A549 (cell line): ENCODE data around the gene ECE1. TPM values are rescaled to one million over a fixed set of nuclear protein-coding genes. Genes with fewer than 3 reads are reported as not detected.

Source experiments
- ATAC-seq, 2 experiments: fragments of 200-7000 bp in 1 of 2; fragments of >200 bp in 1 of 2; cut with Nextera tagmentation in 1 of 2; cut with Tn5 transposase in 1 of 2; 3 replicates each; pipeline versions ENCODE4 v1.8.0 to v1.9.1; 2018 to 2020; ENCODE audit warnings: mild to moderate bottlenecking in 1 of 2, moderate library complexity in 1 of 2
- CTCF ChIA-PET: fragments of 300-600 bp; sonication (Branson Sonifier 250); formaldehyde crosslinking; extraction: SDS; loops from one replicate; lab custom pipeline; 2021; ENCODE audit warnings: antibody characterized with exemption, inconsistent platforms; lab: Yijun Ruan, JAX
- POLR2A ChIA-PET: fragments of 350-600 bp; formaldehyde crosslinking; extraction: SDS; loops from one replicate; lab custom pipeline; 2021; ENCODE audit warnings: antibody characterized with exemption, inconsistent platforms; lab: Yijun Ruan, JAX
- DNase-seq, 2 experiments: peaks; one replicate each; pipeline versions ENCODE4 v3.0.0 to v3.0.0-alpha.2; 2011 to 2016; ENCODE audit warnings: low read depth in 1 of 2, low spot score in 1 of 2
- FAIRE-seq: peaks from 2 replicates; lab custom pipeline; 2011; peaks lifted over from hg19 to GRCh38; lab: Jason Lieb, UNC
- H3K27ac ChIP-seq, 2 experiments: fragments of >200 bp; sonication (Bioruptor Twin); formaldehyde crosslinking; 3 replicates each; pipeline ENCODE4 v1.5.1; 2016 to 2017
- H3K4me1 ChIP-seq: fragments of >200 bp; sonication (Bioruptor Twin); formaldehyde crosslinking; 3 replicates; pipeline ENCODE4 v1.6.1; 2016
- H3K4me2 ChIP-seq: fragments of >200 bp; sonication (Bioruptor Twin); formaldehyde crosslinking; 3 replicates; pipeline ENCODE4 v1.6.1; 2016
- H3K4me3 ChIP-seq: fragments of >200 bp; sonication (Bioruptor Twin); formaldehyde crosslinking; 3 replicates; pipeline ENCODE4 v1.5.1; 2016
- H3K9me3 ChIP-seq: fragments of >200 bp; sonication (Bioruptor Twin); formaldehyde crosslinking; 3 replicates; pipeline ENCODE4 v1.6.1; 2016
- BCL3 ChIP-seq: fragments of >200 bp; sonication (Bioruptor Twin); formaldehyde crosslinking; IDR thresholded peaks from 3 replicates; pipeline ENCODE4 v1.6.1; 2016
- CBX8 ChIP-seq: fragments of 200-600 bp; sonication (generic); IDR thresholded peaks from 2 replicates; pipeline ENCODE4 v1.6.1; 2016
- CEBPB ChIP-seq, 2 experiments: fragments of >200 bp in 1 of 2; sonication (Bioruptor Twin) in 1 of 2; formaldehyde crosslinking in 1 of 2; IDR thresholded peaks; 2 replicates each; pipeline ENCODE4 v1.6.1; 2012 to 2016
- CHD2 ChIP-seq: fragments of 150-350 bp; IDR thresholded peaks from 2 replicates; pipeline ENCODE4 v1.6.1; 2014; ENCODE audit warnings: low read length; ENCODE audit not compliant: partially characterized antibody
- CHD4 ChIP-seq: fragments of 200-600 bp; sonication (generic); IDR thresholded peaks from 2 replicates; pipeline ENCODE4 v1.6.1; 2016; ENCODE audit warnings: antibody characterized with exemption, mild to moderate bottlenecking, borderline replicate concordance
- CTCF ChIP-seq: fragments of >200 bp; sonication (Bioruptor Twin); formaldehyde crosslinking; IDR thresholded peaks from 3 replicates; pipeline ENCODE4 v1.5.1; 2016
- EHMT2 ChIP-seq: fragments of 200-600 bp; sonication (generic); IDR thresholded peaks from 2 replicates; pipeline ENCODE4 v1.6.1; 2016; ENCODE audit warnings: antibody characterized with exemption, low read depth, mild to moderate bottlenecking, moderate library complexity
- ELK1 ChIP-seq: fragments of 150-350 bp; IDR thresholded peaks from 2 replicates; pipeline ENCODE4 v1.6.1; 2014; ENCODE audit warnings: low read depth, mild to moderate bottlenecking, low read length
- EP300 ChIP-seq, 2 experiments: fragments of >200 bp; sonication (Bioruptor Twin); formaldehyde crosslinking; IDR thresholded peaks; 2 replicates in 1 of 2; 3 replicates in 1 of 2; pipeline ENCODE4 v1.6.1; 2016 to 2017
- ESRRA ChIP-seq: fragments of 150-350 bp; IDR thresholded peaks from 2 replicates; pipeline ENCODE4 v1.6.1; 2014; ENCODE audit warnings: mild to moderate bottlenecking, low read length, borderline replicate concordance
- FOSB ChIP-seq: fragments of 250-450 bp; sonication (Bioruptor Pico); IDR thresholded peaks from 2 replicates; pipeline ENCODE4 v1.5.0; 2020; ENCODE audit warnings: mild to moderate bottlenecking, moderate library complexity
- FOSL2 ChIP-seq, 2 experiments: fragments of 450-650 bp in 1 of 2; fragments of >200 bp in 1 of 2; sonication (Bioruptor Twin) in 1 of 2; formaldehyde crosslinking; IDR thresholded peaks; 2 replicates each; pipeline versions ENCODE4 v1.5.0 to v1.6.1; 2016 to 2020; ENCODE audit warnings: mild to moderate bottlenecking in 1 of 2, moderate library complexity in 1 of 2
- GATA3 ChIP-seq: IDR thresholded peaks from 2 replicates; pipeline ENCODE4 v1.6.1; 2012; ENCODE audit warnings: borderline replicate concordance
- HES2 ChIP-seq: fragments of >200 bp; sonication (Bioruptor Twin); formaldehyde crosslinking; IDR thresholded peaks from 2 replicates; pipeline ENCODE4 v1.6.1; 2016
- HMGXB4 ChIP-seq: fragments of 250-450 bp; sonication (Bioruptor Pico); IDR thresholded peaks from 2 replicates; pipeline ENCODE4 v1.5.0; 2021; ENCODE audit warnings: mild to moderate bottlenecking, moderate library complexity, borderline replicate concordance
- HOXA7 ChIP-seq: fragments of 250-450 bp; sonication (Bioruptor Pico); IDR thresholded peaks from 2 replicates; pipeline ENCODE4 v1.5.0; 2020; ENCODE audit warnings: mild to moderate bottlenecking, moderate library complexity
- HOXB13 ChIP-seq: fragments of 250-450 bp; sonication (Bioruptor Pico); IDR thresholded peaks from 2 replicates; pipeline ENCODE4 v1.5.0; 2020; ENCODE audit warnings: low read depth, mild to moderate bottlenecking, moderate library complexity
- HOXB5 ChIP-seq: fragments of 250-450 bp; sonication (Bioruptor Pico); IDR thresholded peaks from 2 replicates; pipeline ENCODE4 v1.5.0; 2020; ENCODE audit warnings: mild to moderate bottlenecking, moderate library complexity
- JUN ChIP-seq, 2 experiments: fragments of >200 bp; sonication (Bioruptor Twin); formaldehyde crosslinking; IDR thresholded peaks; 2 replicates in 1 of 2; 3 replicates in 1 of 2; pipeline ENCODE4 v1.6.1; 2016 to 2017
- JUNB ChIP-seq: fragments of >200 bp; sonication (Bioruptor Twin); formaldehyde crosslinking; IDR thresholded peaks from 2 replicates; pipeline ENCODE4 v1.6.1; 2016
- KDM1A ChIP-seq: fragments of 200-600 bp; sonication (generic); IDR thresholded peaks from 2 replicates; pipeline ENCODE4 v1.6.1; 2016; ENCODE audit warnings: low read depth, mild to moderate bottlenecking
- KDM5A ChIP-seq: fragments of 200-600 bp; sonication (generic); IDR thresholded peaks from 2 replicates; pipeline ENCODE4 v1.6.1; 2016; ENCODE audit warnings: antibody characterized with exemption, mild to moderate bottlenecking
- MAFK ChIP-seq: fragments of 450-650 bp; IDR thresholded peaks from 2 replicates; pipeline ENCODE4 v1.6.1; 2014; ENCODE audit not compliant: partially characterized antibody
- MAX ChIP-seq: IDR thresholded peaks from 2 replicates; pipeline ENCODE4 v1.6.1; 2012
- NFE2L2 ChIP-seq: fragments of 150-350 bp; conservative IDR thresholded peaks from 2 replicates; pipeline ENCODE4 v1.6.1; 2014; ENCODE audit warnings: low read length
- NR3C1 ChIP-seq: fragments of >200 bp; sonication (Bioruptor Twin); formaldehyde crosslinking; IDR thresholded peaks from 3 replicates; pipeline ENCODE4 v1.6.1; 2017
- PBX3 ChIP-seq: IDR thresholded peaks from 2 replicates; pipeline ENCODE4 v1.6.1; 2012
- POLR2A ChIP-seq: IDR thresholded peaks from 2 replicates; pipeline ENCODE4 v1.6.1; 2012; ENCODE audit warnings: mild to moderate bottlenecking, low read length
- POLR2AphosphoS2 ChIP-seq: conservative IDR thresholded peaks from 2 replicates; pipeline ENCODE4 v1.6.1; 2012; ENCODE audit warnings: low read length, improper control_type of control experiment, inconsistent platforms
- RAD21 ChIP-seq, 2 experiments: fragments of >200 bp in 1 of 2; sonication (Bioruptor Twin) in 1 of 2; formaldehyde crosslinking in 1 of 2; IDR thresholded peaks in 1 of 2; conservative IDR thresholded peaks in 1 of 2; 2 replicates in 1 of 2; 3 replicates in 1 of 2; pipeline ENCODE4 v1.6.1; 2012 to 2018; ENCODE audit warnings: inconsistent platforms in 1 of 2
- RARB ChIP-seq: fragments of 250-450 bp; sonication (Bioruptor Pico); IDR thresholded peaks from 2 replicates; pipeline ENCODE4 v1.8.0; 2021; ENCODE audit warnings: mild to moderate bottlenecking, moderate library complexity
- RCOR1 ChIP-seq: fragments of 150-350 bp; IDR thresholded peaks from 2 replicates; pipeline ENCODE4 v1.6.1; 2014; ENCODE audit warnings: antibody characterized with exemption, low read length, low read depth
- RNF2 ChIP-seq: fragments of 200-600 bp; sonication (generic); IDR thresholded peaks from 2 replicates; pipeline ENCODE4 v1.6.1; 2016; ENCODE audit warnings: low read depth, mild to moderate bottlenecking, antibody characterized with exemption, moderate library complexity, borderline replicate concordance
- SMC3 ChIP-seq: fragments of >200 bp; sonication (Bioruptor Twin); formaldehyde crosslinking; IDR thresholded peaks from 3 replicates; pipeline ENCODE4 v1.6.1; 2018; ENCODE audit warnings: inconsistent platforms
- ZC3H11A ChIP-seq: fragments of 450-650 bp; IDR thresholded peaks from 2 replicates; pipeline ENCODE4 v1.6.1; 2014; ENCODE audit warnings: antibody characterized with exemption, mild to moderate bottlenecking
- ZNF302 ChIP-seq: fragments of 250-450 bp; sonication (Bioruptor Pico); IDR thresholded peaks from 2 replicates; pipeline ENCODE4 v1.9.0; 2021; ENCODE audit warnings: inconsistent platforms, mild to moderate bottlenecking, moderate library complexity
- WGBS: methylation state at CpG from one replicate; pipeline ENCODE4 v1.1.6; 2017; ENCODE audit errors: missing lambda C conversion rate; 5-methylcytosine and 5-hydroxymethylcytosine counted together
- polyA plus RNA-seq, 4 experiments: library from polyadenylated mRNA; depleted of rRNA in 3 of 4; stranded (reverse); fragments of >200 nt; fragmentation: RNase III in 1 of 4; extraction: RNeasy Plus Mini Kit Qiagen cat#74134 plus additional on column Dnase treatment in 1 of 4; gene quantifications; 2 replicates in 3 of 4; 3 replicates in 1 of 4; pipeline ENCODE4 v1.2.3, GENCODE V29; 2011 to 2017

ECE1 gene
- polyA plus RNA-seq, 2 of the 4 experiments (the other 2 are of a cell fraction) = 45.7 to 86.4 TPM

- Histone ChIP-seq H3K4me3 (no peak overlapping the region), H3K27ac (peak overlapping the region; percentile 95), H3K9me3 (no peaks in the 10 kb centered on the region)
- 0% methylated on average over 4 of the region's 4 CpGs for WGBS
- peak; percentile 44 to 71 for ATAC-seq
- POLR2A ChIA-PET = no interaction called here
- TF ChIP-seq CHD2 (no peak), NR3C1 (no peak), HES2 (no peak), ELK1 (no peak), EHMT2 (no peak), NFE2L2 (no peak), CHD4 (no peak), HOXB5 (CRISPR knock-in tag) (no peak), GATA3 (peak; percentile 87), RCOR1 (no peak), SMC3 (no peak), BCL3 (0 out of 3 replicates have a peak, but pooled peaks have one; percentile 55), ZNF302 (CRISPR knock-in tag) (no peak), POLR2A (no peak), RARB (CRISPR knock-in tag) (no peak), MAX (peak; percentile 69), EP300 (IDR thresholded peaks at IDR 0.05) (peak; percentile 84 to 85; a peak in 4 of 5 replicates), HMGXB4 (CRISPR knock-in tag) (no peak), CBX8 (no peak), RNF2 (no peak), JUN (IDR thresholded peaks at IDR 0.05) (peak; percentile 60 to 64; a peak in 3 of 5 replicates), KDM1A (no peak), MAFK (peak; percentile 11), HOXA7 (CRISPR knock-in tag) (no peak), POLR2AphosphoS2 (no peak), ESRRA (no peak), KDM5A (no peak), PBX3 (0 out of 2 replicates have a peak, but pooled peaks have one; percentile 59), FOSL2 (IDR thresholded peaks at IDR 0.05) (peak; percentile 53), FOSL2 (CRISPR knock-in tag; IDR thresholded peaks at IDR 0.05) (peak; percentile 86), HOXB13 (no peak), RAD21 (conservative IDR thresholded peaks at IDR 0.05 in 1 of 2, IDR thresholded peaks at IDR 0.05 in 1 of 2) (peak in 1 of 2 experiments; percentile 18; a peak in 1 of 5 replicates), CEBPB (IDR thresholded peaks at IDR 0.05) (peak in 1 of 2 experiments; percentile 62; a peak in 1 of 4 replicates), JUNB (peak; percentile 78), FOSB (CRISPR knock-in tag) (no peak), ZC3H11A (no peak), CTCF (no peak)
- TF ChIP-seq, all 56 proteins: peak for 11
- DNase-seq (peak; percentile 40 to 92), FAIRE-seq (peak; percentile 59)
- peak overlapping the region; percentile 74 for H3K4me2 ChIP-seq
- CTCF ChIA-PET = interaction anchor here (0.6 to 11.4 kb wide), 3 partner anchors 7 to 105 kb away, joined by 3 to 163 read pairs (median 8); no protein-coding TSS in a partner anchor
- peaks cover 92% of the 10 kb centered on the region for H3K4me1 ChIP-seq
These were observed 25.4 kb downstream of the ECE1 start for GRCh38 chr1:21264898-21265297.
